HG02840 (cell line): ENCODE results near the gene DGKB.

Experiments used
- ATAC-seq: cut with Tn5 transposase; IDR thresholded peaks from one replicate; pipeline ENCODE4 v1.9.1; 2021; ENCODE audit warnings: mild to moderate bottlenecking, moderate library complexity, moderate number of reproducible peaks; ENCODE audit not compliant: unreplicated experiment, low FRiP score

Gene DGKB

GRCh38 chr7:14604606-14605005, 297.9 kb downstream of the DGKB start:
- ATAC-seq: no peak

- ATAC-seq: no peak
These were observed 299.7 kb downstream of the DGKB start for GRCh38 chr7:14602851-14603250.

- ATAC-seq: no peak
These were observed 301.7 kb downstream of the DGKB start for GRCh38 chr7:14600766-14601367.

- ATAC-seq: no peak
These were observed 303.6 kb downstream of the DGKB start for GRCh38 chr7:14598978-14599377.

GRCh38 chr7:14596421-14596820, 306.1 kb downstream of the DGKB start:
- ATAC-seq: no peak

- no peak for ATAC-seq
These were observed 312.3 kb downstream of the DGKB start for GRCh38 chr7:14590206-14590605.

GRCh38 chr7:14585232-14585631, 317.3 kb downstream of the DGKB start:
- ATAC-seq: no peak

- no peak for ATAC-seq
These were observed 319.0 kb downstream of the DGKB start for GRCh38 chr7:14583518-14583917.

- no peak for ATAC-seq
These were observed 320.5 kb downstream of the DGKB start for GRCh38 chr7:14582010-14582409.

- ATAC-seq: no peak
These were observed 322.6 kb downstream of the DGKB start for GRCh38 chr7:14579971-14580370.

GRCh38 chr7:14576578-14576977, 326.0 kb downstream of the DGKB start:
- no peak for ATAC-seq

GRCh38 chr7:14570750-14571607, 331.6 kb downstream of the DGKB start:
- ATAC-seq: no peak

GRCh38 chr7:14552060-14552459, 350.5 kb downstream of the DGKB start:
- no peak for ATAC-seq

GRCh38 chr7:14551310-14551709, 351.2 kb downstream of the DGKB start:
- no peak for ATAC-seq

- no peak for ATAC-seq
These were observed 359.9 kb downstream of the DGKB start for GRCh38 chr7:14542624-14543023.

- ATAC-seq: no peak
These were observed 381.4 kb downstream of the DGKB start for GRCh38 chr7:14521183-14521582.

- no peak for ATAC-seq
These were observed 392.3 kb downstream of the DGKB start for GRCh38 chr7:14510268-14510667.

- ATAC-seq: no peak
These were observed 394.9 kb downstream of the DGKB start for GRCh38 chr7:14507617-14508016.

- no peak for ATAC-seq
These were observed 396.6 kb downstream of the DGKB start for GRCh38 chr7:14505906-14506305.

GRCh38 chr7:14504134-14504533, 398.4 kb downstream of the DGKB start:
- no peak for ATAC-seq

GRCh38 chr7:14503623-14504022, 398.9 kb downstream of the DGKB start:
- no peak for ATAC-seq

- no peak for ATAC-seq
These were observed 401.1 kb downstream of the DGKB start for GRCh38 chr7:14501436-14501835.
